Hepatocyte (in vitro differentiated cells): ENCODE data around the gene BICDL1.

Experiments used
- EZH2 ChIP-seq: fragments of 200-600 bp; sonication (generic); IDR thresholded peaks from 2 replicates; pipeline ENCODE4 v1.6.1; 2016; ENCODE audit warnings: antibody characterized with exemption, mild to moderate bottlenecking, borderline replicate concordance
- EZH2phosphoT487 ChIP-seq: fragments of 200-600 bp; sonication (generic); IDR thresholded peaks from one replicate; pipeline ENCODE4 v1.6.1; 2018; ENCODE audit warnings: antibody characterized with exemption, mild to moderate bottlenecking, low read depth, moderate library complexity; ENCODE audit not compliant: unreplicated experiment, severe bottlenecking
- TF ChIP-seq, protein P1 (sequence below): fragments of 200-600 bp; sonication (generic); IDR thresholded peaks from 2 replicates; pipeline ENCODE4 v1.5.1; 2016; ENCODE audit warnings: antibody characterized with exemption, mild to moderate bottlenecking; ENCODE audit not compliant: poor library complexity

DNA sequence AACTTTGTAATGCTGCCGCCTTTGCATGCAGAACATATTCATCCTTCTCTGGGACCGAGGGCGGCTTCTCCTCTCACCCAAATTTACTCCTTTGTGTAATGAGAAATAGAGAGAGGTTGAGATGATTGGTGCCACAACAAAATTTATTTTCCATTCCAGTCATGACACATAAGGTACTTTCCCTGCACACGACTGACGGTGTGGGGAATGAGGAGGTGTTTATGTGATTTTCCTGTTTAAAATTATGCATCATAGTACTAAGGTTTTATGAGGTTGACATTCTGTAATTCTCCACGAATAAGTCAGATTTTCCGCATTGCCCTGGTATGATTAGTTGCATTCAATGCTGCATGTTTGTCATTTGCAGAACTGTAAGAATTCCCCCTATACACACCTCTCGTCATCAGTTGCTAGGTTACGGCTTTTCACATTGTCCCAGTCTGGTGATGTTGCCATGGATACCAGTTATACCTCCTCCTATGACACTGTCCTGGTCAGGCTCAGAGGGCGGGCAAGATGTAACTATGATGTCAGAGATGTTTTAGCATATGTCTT, 23.1 kb downstream of the BICDL1 start:
- TF ChIP-seq, protein P1, sequence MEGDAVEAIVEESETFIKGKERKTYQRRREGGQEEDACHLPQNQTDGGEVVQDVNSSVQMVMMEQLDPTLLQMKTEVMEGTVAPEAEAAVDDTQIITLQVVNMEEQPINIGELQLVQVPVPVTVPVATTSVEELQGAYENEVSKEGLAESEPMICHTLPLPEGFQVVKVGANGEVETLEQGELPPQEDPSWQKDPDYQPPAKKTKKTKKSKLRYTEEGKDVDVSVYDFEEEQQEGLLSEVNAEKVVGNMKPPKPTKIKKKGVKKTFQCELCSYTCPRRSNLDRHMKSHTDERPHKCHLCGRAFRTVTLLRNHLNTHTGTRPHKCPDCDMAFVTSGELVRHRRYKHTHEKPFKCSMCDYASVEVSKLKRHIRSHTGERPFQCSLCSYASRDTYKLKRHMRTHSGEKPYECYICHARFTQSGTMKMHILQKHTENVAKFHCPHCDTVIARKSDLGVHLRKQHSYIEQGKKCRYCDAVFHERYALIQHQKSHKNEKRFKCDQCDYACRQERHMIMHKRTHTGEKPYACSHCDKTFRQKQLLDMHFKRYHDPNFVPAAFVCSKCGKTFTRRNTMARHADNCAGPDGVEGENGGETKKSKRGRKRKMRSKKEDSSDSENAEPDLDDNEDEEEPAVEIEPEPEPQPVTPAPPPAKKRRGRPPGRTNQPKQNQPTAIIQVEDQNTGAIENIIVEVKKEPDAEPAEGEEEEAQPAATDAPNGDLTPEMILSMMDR = no peak
- TF ChIP-seq EZH2 = no peak
- TF ChIP-seq EZH2phosphoT487 = no peak
